GM19395 (cell line): ENCODE results near the gene INTS3.
"Not testable (repeated sequence)": the region's sequence is repeated elsewhere in the genome, so short reads cannot be mapped to it uniquely, and the experiment has no call there.

Experiments
- ATAC-seq: cut with Tn5 transposase; IDR thresholded peaks from one replicate; pipeline ENCODE4 v1.9.1; 2021; ENCODE audit warnings: mild to moderate bottlenecking, moderate library complexity; ENCODE audit not compliant: unreplicated experiment

Gene INTS3

GRCh38 chr1:153705484-153705883, 22.4 kb upstream of the INTS3 start:
- no peak for ATAC-seq

DNA sequence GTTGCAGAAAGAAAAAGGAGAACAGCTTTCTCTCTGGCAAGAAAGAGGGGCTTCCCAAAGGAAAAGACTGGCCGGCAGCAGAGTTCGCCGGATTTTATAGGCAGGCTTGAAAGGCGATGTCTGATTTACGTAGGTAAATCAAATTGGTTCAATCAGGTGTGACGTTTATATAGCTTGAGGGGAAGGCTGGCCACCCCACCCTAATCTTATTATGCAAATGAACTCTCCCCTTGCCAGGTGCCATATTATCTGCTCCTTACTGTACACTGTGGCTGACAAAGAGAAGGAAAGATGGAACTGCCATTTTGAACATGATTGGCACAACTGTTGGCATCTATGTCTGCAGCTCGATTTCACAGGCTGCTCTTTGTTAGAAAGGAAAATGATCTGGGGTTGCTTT, 16.8 kb upstream of the INTS3 start:
- ATAC-seq = no peak

DNA sequence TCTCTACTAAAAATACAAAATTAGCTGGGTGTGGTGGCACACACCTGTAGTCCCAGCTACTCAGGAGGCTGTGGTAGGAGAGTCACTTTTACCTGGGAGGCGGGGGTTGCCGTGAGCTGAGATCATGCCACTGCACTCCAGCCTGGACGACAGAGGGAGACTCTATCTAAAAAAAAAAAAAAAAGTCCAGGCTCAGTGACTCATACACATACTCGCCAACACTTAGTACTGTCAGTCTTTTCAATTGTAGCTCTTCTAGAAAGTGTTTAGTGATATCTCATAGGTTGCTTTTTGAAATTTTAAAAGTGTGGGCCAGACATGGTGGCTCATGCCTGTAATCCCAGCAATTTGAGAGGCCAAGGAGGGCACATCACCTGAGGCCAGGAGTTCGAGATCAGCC, 11.6 kb upstream of the INTS3 start:
- ATAC-seq = not testable (repeated sequence)

DNA sequence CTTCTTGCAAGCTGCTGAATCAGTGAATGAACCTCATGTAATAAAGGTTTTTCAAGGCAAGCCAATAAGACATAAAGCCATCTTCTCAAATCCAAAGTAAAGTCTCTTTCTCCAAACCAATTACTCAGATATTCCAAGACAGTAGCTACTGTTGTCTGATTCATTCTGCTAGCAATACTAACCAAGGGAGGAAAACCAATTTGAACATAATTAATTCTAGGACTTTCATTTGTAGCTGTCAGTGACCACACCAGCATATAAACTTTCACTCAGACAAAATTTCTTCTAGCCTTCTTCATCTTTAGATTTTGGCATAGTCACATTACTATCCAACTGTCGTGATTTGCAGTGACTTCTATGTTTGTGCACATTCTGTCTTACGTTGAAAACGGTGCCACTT, 10.5 kb upstream of the INTS3 start:
- ATAC-seq = no peak

DNA sequence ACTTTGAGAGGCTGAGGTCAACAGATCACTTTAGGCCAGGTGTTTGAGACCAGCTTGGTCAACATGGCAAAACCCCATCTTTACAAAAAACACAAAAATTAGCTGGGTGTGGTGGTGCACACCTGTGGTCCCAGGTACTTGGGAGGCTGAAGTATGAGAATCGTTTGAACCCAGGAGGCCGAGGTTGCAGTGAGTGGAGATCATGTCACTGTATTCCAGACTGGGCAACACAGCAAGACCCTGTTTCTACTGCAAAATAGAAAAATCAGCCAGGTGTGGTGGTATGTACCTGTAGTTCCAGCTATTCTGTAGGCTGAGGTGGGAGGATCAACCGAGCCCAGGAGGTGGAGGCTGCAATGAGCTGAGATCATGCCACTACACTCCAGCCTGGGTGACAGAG, 4.2 kb upstream of the INTS3 start:
- ATAC-seq = no peak

GRCh38 chr1:153724634-153725033, 3.2 kb upstream of the INTS3 start:
- not testable (repeated sequence) for ATAC-seq

- no peak for ATAC-seq
Observed at GRCh38 chr1:153728305-153729066, 636 bp downstream of the INTS3 start.

- ATAC-seq = no peak
Observed at GRCh38 chr1:153730468-153730988, 2.7 kb downstream of the INTS3 start.

GRCh38 chr1:153733970-153734369, 6.1 kb downstream of the INTS3 start:
- no peak for ATAC-seq

DNA sequence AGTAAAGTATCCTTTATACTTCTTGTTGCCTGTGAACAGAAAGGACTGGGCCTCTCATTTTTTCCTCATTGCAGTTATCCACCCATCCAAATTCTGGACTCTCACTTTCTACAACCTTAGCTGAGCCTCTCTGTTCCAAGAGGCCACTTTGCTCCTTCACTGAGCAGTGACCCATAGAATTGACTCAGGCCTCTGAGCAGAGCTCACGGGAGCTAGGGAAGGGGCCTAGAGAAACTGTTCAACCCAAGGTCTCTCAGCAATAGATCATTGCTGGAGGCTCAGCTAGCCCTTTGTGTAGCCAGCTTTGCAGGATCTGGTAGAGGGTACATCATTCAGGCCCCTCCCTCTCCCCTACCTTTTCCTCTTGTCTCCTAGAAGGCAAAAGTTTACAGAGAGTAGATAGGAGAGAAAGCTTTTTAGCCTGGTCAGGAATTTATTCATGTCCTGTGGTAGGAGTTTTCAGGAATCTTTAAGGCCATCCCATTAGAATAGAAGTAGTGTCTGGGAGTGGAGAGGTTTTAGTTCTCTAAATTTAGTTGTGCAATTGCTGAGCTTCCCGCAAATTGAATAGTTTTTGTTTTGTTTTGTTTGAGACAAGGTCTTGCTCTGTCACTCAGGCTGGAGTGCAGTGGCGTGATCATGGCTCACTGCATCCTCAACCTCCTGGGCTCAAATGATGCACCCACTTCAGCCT, 6.7 kb downstream of the INTS3 start:
- ATAC-seq = no peak

GRCh38 chr1:153735090-153735420, 7.2 kb downstream of the INTS3 start:
- ATAC-seq = no peak

- ATAC-seq = no peak
Observed at GRCh38 chr1:153741986-153742385, 14.1 kb downstream of the INTS3 start.

GRCh38 chr1:153742411-153743142, 14.7 kb downstream of the INTS3 start:
- peak; percentile 77 for ATAC-seq

GRCh38 chr1:153745417-153745816, 17.6 kb downstream of the INTS3 start:
- ATAC-seq = no peak

- no peak for ATAC-seq
Observed at GRCh38 chr1:153746174-153746573, 18.3 kb downstream of the INTS3 start.

DNA sequence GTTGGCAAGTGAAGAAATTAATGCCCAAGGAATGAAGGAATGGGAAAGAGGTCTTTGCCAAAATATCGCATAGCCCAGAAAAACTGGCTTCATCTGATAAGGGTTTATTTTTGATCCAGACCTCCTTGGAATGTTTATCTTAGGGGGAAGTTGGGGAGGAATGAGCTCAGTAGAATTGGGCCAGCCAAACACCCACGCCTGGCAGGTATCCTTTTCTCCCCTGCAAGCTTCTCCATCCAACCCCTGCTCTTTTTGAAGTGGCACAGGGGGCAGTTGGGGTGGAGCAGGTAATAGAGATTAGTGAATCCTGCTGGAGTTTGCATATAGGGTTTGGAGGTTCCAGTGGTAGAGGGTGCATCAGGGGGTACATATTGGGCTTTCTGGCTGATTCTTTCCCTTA, 21.1 kb downstream of the INTS3 start:
- no peak for ATAC-seq

- ATAC-seq = peak; percentile 80
Observed at GRCh38 chr1:153749408-153750005, 21.7 kb downstream of the INTS3 start.

DNA sequence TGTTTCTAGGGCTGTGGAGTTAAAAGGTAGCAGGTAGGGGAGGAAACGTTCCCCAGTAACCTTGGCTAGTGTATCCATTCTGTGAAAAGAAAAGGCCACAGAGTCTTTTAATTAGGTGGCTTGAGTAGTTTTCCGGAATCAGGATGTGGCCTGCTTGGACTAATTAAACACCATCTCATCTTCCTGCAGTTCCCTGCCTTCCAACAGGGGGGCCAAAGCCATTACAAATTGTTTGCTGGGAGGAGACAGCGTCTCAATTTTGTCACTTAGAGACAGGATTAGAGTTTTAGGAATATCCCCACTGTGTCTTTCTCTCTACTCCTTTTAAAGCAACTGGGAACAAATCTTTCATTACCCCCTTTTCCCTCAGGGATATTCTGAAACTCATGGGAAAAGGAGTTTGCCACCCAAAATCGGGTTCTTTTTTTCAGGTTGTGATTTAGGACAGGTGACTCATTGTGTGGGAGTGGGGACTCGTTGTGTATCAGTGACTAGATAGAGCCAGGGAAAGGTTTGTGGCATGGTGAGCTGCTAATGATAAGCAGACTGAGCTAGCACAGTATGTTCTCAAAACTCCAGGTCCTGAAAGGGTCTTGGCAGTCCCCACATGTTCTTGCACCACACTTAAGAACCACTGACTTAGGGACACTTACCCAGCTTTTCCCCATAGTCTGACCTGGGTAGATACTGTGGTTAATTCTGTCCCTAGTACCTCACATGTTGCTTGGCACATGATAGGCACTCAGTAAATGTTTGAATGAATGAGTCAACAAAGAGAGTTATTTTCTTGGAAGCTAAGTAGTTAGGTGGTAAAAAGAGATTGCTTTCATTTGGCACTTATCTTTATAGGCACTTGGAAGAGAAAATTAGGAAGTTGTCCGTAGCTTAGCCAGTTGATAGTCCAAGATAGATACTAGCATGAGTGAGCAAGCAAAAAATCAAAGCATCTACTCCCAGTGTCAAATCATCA, 22.5 kb downstream of the INTS3 start:
- ATAC-seq = no peak

GRCh38 chr1:153752072-153752471, 24.2 kb downstream of the INTS3 start:
- ATAC-seq = no peak

DNA sequence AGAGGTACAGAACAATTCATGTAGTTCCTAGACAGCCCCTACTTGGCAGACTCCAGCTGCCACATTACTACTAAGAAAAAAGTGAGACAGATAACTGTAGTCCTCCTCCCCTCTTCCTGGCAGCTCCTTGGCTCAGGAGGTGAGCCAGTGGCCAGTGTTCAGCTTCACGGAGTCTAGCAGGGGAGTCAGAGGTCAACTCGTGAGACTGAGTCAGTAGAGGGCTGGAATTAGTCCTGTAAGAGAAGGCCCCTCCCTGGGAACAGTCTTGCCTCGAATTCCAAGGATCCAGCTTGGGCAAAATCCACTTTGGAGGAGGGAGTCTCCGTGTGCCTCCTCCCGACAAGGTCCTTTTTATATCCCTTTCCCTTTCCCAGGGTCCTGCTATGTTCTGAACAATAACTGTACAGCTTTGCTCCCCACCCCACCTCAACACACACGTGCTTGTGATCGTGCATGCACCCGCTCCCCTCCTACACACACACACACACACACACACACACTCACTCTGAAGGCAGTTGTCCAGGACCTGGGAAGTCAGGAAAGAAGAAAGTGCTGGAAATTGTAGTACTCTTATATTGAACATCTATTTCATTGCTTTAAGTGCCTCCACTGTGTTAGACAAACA, 24.8 kb downstream of the INTS3 start:
- ATAC-seq = no peak
